Measurements from ENCODE around the gene LNPK. TPM values are rescaled to one million over a fixed set of nuclear protein-coding genes. Genes with fewer than 3 reads are reported as not detected.

The LNPK gene
- total RNA-seq, 1 donor from 2014 or later = 32.3 TPM

GRCh38 chr2:176004934-176005333, 2.9 kb upstream of the LNPK start:
- TF ChIP-seq CTCF (IDR thresholded peaks at IDR 0.05) = no peak
- DNase-seq (no peak), ATAC-seq (no peak)
- Histone ChIP-seq H3K36me3 (no peaks in the 10 kb centered on the region), H3K4me3 (no peak overlapping the region), H3K27me3 (ENCODE audit: low read depth) (no peaks in the 10 kb centered on the region), H3K9me3 (no peaks in the 10 kb centered on the region), H3K27ac (no peak overlapping the region), H3K4me1 (peaks cover 10% of the 10 kb centered on the region)
- intact Hi-C loops (cut with DNase I) = no loop called here

- intact Hi-C loops (cut with DNase I) = no loop called here
- no peak for TF ChIP-seq CTCF (IDR thresholded peaks at IDR 0.05)
These were observed 1.9 kb upstream of the LNPK start for GRCh38 chr2:176003958-176004357.

GRCh38 chr2:176002688-176003210, 682 bp upstream of the LNPK start:
- DNase-seq (peak; percentile 44), ATAC-seq (peak; percentile 44 to 55)
- peak overlapping the region; percentile 84 for H3K4me3 ChIP-seq
- H3K4me1 ChIP-seq = peaks cover 10% of the 10 kb centered on the region
- no peaks in the 10 kb centered on the region for H3K36me3 ChIP-seq
- H3K27ac ChIP-seq = peak overlapping the region; percentile 84
- H3K9me3 ChIP-seq = no peaks in the 10 kb centered on the region
- TF ChIP-seq CTCF (IDR thresholded peaks at IDR 0.05) = no peak
- no peaks in the 10 kb centered on the region for H3K27me3 ChIP-seq (ENCODE audit: low read depth)
- intact Hi-C loops (cut with DNase I) = no loop called here

More at GRCh38 chr2:176003958-176004357, 1.9 kb upstream of the LNPK start:
- Histone ChIP-seq H3K27me3 (ENCODE audit: low read depth) (no peaks in the 10 kb centered on the region), H3K36me3 (no peaks in the 10 kb centered on the region), H3K27ac (no peak overlapping the region), H3K4me1 (peaks cover 10% of the 10 kb centered on the region), H3K4me3 (no peak overlapping the region), H3K9me3 (no peaks in the 10 kb centered on the region)
- no peak for DNase-seq
- ATAC-seq = no peak

GRCh38 chr2:176001281-176001915, 669 bp downstream of the LNPK start:
- intact Hi-C loops (cut with DNase I) = no loop called here
- Histone ChIP-seq H3K4me3 (peak overlapping the region; percentile 84), H3K9me3 (no peaks in the 10 kb centered on the region), H3K27ac (peak overlapping the region; percentile 84), H3K4me1 (peaks cover 10% of the 10 kb centered on the region), H3K27me3 (ENCODE audit: low read depth) (no peaks in the 10 kb centered on the region), H3K36me3 (no peaks in the 10 kb centered on the region)
- peak; percentile 72 to 73 for ATAC-seq
- DNase-seq = peak; percentile 71
- TF ChIP-seq CTCF (IDR thresholded peaks at IDR 0.05) = no peak

GRCh38 chr2:175999283-175999819, 2.7 kb downstream of the LNPK start:
- H3K27me3 ChIP-seq (ENCODE audit: low read depth) = no peaks in the 10 kb centered on the region
- no peak overlapping the region for H3K4me3 ChIP-seq
- no peak for TF ChIP-seq CTCF (IDR thresholded peaks at IDR 0.05)
- H3K27ac ChIP-seq = no peak overlapping the region
- ATAC-seq = no peak
- no peaks in the 10 kb centered on the region for H3K36me3 ChIP-seq
- intact Hi-C loops (cut with DNase I) = no loop called here
- no peak for DNase-seq
- H3K4me1 ChIP-seq = peaks cover 10% of the 10 kb centered on the region
- no peaks in the 10 kb centered on the region for H3K9me3 ChIP-seq

Data from lower lobe of right lung (tissue), 2 donors.